Measurements from ENCODE around the gene IRF3.

GRCh38 chr19:49631014-49631588 is 34.6 kb downstream of the IRF3 start:
- TF ChIP-seq CTCF (IDR thresholded peaks at IDR 0.05; ENCODE audit: low read depth, low read length, poor library complexity, severe bottlenecking) (no peak), EZH2phosphoT487 (IDR thresholded peaks at IDR 0.05; ENCODE audit: borderline replicate concordance, low read length) (no peak)

Data from DOHH2 (cell line).